GM10266 (cell line): Measurements from ENCODE around the gene TATDN2.

ENCODE experiments used
- DNase-seq: peaks from one replicate; pipeline ENCODE4 v3.0.0; 2012; ENCODE audit errors: extremely low spot score
- TF ChIP-seq, protein P1 (sequence below): IDR thresholded peaks from 2 replicates; pipeline ENCODE4 v1.5.1; 2012; ENCODE audit warnings: mild to moderate bottlenecking, low read depth; ENCODE audit not compliant: control insufficient read depth, insufficient read depth; ENCODE audit errors: missing control alignments

Gene TATDN2, protein sequence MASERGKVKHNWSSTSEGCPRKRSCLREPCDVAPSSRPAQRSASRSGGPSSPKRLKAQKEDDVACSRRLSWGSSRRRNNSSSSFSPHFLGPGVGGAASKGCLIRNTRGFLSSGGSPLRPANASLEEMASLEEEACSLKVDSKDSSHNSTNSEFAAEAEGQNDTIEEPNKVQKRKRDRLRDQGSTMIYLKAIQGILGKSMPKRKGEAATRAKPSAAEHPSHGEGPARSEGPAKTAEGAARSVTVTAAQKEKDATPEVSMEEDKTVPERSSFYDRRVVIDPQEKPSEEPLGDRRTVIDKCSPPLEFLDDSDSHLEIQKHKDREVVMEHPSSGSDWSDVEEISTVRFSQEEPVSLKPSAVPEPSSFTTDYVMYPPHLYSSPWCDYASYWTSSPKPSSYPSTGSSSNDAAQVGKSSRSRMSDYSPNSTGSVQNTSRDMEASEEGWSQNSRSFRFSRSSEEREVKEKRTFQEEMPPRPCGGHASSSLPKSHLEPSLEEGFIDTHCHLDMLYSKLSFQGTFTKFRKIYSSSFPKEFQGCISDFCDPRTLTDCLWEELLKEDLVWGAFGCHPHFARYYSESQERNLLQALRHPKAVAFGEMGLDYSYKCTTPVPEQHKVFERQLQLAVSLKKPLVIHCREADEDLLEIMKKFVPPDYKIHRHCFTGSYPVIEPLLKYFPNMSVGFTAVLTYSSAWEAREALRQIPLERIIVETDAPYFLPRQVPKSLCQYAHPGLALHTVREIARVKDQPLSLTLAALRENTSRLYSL

DNA sequence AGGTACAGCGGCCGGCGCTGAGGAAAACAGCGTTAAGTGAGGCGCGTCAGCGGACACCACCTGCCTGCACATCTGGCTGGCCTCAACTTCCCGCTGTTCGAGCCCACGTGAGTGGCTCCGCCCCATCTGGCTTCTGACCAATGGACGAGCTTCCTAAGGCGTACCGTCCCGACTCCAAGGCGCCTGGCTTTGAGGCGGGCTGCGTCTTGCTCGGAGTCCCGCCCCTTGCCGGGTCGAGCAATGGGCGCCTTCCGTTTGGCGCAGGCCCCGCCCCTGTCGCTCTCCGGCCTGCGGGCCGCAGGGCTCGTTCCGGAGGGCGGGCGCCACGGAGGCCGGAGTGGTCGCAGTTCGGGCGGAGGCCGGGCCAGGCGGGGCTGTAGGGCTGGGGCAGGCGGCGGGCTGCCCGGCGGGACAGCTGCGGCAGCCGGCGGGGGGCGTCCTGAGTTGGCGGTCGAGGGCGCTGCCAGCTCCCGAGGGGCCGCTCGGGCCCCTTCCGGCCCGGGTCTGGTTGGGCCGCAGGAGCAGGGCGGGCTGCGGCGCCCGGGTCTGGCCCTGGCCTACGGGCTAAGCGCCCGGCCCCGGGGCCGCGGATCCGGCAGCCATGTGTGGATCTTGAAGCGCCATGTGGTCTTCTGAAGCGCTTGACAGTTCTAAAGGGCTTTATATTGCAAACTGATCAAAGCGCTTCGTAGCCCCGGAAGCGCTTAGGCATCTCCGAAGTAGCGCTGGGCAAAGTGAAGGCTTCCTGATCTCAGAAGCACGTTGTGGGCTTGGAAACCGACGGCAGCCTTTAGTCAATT is at the start of gene TATDN2:
TATDN2 (plus strand) TSS at position 276 of the 800 bp plus-strand sequence. CDS start 742 bp downstream, outside the sequence.
- TF ChIP-seq, protein P1, sequence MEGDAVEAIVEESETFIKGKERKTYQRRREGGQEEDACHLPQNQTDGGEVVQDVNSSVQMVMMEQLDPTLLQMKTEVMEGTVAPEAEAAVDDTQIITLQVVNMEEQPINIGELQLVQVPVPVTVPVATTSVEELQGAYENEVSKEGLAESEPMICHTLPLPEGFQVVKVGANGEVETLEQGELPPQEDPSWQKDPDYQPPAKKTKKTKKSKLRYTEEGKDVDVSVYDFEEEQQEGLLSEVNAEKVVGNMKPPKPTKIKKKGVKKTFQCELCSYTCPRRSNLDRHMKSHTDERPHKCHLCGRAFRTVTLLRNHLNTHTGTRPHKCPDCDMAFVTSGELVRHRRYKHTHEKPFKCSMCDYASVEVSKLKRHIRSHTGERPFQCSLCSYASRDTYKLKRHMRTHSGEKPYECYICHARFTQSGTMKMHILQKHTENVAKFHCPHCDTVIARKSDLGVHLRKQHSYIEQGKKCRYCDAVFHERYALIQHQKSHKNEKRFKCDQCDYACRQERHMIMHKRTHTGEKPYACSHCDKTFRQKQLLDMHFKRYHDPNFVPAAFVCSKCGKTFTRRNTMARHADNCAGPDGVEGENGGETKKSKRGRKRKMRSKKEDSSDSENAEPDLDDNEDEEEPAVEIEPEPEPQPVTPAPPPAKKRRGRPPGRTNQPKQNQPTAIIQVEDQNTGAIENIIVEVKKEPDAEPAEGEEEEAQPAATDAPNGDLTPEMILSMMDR = no peak
- peak; percentile 99 for DNase-seq

DNA sequence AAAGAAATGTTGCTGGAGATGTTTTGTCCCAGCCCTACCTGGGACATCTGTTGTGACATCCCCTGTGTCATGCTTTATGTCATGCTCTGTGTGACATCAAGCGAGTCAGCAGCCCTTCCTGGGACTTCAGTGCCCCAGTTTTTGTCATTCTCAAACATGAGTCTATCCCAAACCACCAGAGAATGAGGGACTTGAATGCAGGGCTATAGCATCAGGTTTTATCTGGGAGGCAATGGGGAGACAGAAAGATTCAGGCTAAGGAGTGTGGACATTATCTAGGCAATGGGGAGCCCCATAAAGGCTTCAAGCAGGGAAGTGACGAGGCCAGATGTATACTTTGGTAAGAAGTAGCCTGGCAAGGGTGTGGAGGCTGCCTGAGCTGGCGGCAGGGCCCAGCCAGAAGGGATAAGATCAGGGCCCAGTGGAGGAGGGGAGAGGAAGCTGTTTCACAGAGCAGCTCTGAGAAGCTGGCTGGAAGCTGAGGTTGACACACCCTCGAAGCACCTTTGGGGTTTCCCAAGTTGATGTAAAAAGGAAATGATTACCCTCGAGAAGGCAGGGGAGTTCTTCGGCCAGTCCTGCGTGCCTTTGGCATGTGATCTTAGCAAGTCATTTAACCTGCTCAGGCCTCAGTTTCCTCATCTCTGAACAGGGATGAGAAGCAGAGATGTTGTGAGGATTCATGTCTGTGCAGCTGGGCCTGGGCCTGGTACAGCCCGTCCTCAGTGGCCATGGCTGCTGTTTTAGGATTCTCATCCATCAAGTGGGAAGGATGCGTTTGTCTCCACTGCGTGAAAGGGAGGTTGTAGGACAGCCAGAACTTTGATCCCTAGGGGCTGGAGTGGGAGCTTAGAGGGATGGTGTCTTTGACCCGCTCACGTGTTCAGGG is 49.3 kb upstream of the TATDN2 start:
- DNase-seq = peak; percentile 68
- TF ChIP-seq, protein P1 = no peak

DNA sequence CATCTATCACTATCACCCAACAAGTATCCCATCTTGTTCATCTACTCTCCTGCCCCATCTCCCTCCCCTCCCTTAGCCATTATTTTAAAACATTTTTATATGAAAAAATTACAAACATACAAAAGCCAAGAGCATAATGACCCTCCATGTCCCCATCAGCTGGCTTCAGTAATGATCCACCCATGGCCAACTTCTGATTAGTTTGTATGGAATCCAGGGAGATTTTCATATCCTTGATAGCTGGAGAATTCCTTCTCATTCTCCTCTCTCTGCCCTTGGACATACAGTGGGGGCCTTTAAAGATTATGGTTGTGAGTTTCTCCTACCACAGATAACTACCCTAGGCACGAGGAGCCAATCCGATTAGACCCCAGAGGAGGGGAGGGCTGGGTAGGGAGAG is 43.3 kb upstream of the TATDN2 start:
- no peak for DNase-seq
- TF ChIP-seq, protein P1 = no peak

DNA sequence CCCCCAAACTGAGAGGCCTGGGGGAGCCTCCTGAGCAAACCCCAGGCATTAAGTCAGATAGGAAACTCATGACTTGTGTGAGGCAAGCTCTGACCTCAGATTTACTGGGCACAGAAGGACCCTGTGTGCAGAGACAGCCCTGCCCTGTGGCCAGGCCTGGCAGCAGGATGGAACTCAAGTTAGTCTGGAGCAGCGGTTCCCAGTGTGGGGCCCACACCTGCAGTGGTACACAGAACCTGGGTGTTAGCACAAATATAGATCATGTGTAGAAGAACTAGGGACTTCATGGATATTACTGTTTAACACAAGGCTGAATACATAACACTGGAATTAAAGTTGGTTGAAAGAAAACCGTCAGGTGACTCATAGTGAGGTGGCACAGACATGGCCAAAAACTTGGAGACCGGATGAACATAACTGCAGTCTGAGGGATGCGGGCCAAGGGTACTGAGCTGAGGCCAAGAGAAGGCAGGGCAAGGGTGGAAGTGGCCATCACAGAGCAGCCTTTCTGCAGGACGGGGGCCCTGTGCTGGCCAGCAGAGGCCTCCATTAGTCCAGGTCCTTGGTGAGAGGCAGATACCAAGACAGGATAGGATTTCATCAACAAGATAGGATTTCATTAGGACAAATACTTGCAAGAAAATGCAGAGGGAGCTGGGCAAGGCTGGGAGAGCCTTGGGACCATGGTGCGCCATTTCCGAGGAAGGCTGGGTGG is 42.7 kb upstream of the TATDN2 start:
- DNase-seq = peak; percentile 6

DNA sequence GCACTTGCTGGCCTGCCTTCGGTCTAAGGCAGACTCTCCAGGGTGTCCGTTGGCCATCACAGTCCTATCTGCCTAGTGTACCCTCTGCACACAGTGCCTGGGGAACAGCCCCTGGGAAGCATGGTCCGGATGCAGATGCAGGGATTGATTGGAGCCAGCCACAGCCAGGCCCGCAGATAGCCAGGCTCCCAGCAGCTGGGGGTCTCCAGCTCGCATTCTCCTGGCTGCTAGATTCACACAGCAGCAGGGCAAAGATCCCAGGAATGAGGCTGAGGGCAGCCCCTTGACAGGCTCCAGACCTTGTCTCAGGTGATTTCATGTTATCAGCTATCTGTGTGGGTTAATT is 42.1 kb upstream of the TATDN2 start:
- TF ChIP-seq, protein P1 = no peak

More for the DNA sequence above, 42.7 kb upstream of the TATDN2 start:
- TF ChIP-seq, protein P1 = no peak

More for the DNA sequence above, 42.1 kb upstream of the TATDN2 start:
- no peak for DNase-seq
